BLaER1 (cell line): ENCODE measurements around the gene IRX4.

Experiments used
- H3K27ac ChIP-seq: shearing (Covaris generic); formaldehyde crosslinking; 2 replicates; pipeline ENCODE4 v1.8.1; 2022
- H3K27me3 ChIP-seq: shearing (Covaris generic); formaldehyde crosslinking; 2 replicates; pipeline ENCODE4 v1.8.1; 2022
- H3K36me3 ChIP-seq: shearing (Covaris generic); formaldehyde crosslinking; 2 replicates; pipeline ENCODE4 v1.8.1; 2022
- H3K4me1 ChIP-seq: shearing (Covaris generic); formaldehyde crosslinking; 2 replicates; pipeline ENCODE4 v1.8.1; 2022
- H3K4me2 ChIP-seq: shearing (Covaris generic); formaldehyde crosslinking; 2 replicates; pipeline ENCODE4 v1.8.1; 2022
- H3K4me3 ChIP-seq: shearing (Covaris generic); formaldehyde crosslinking; 2 replicates; pipeline ENCODE4 v1.8.1; 2022
- H3K9ac ChIP-seq: shearing (Covaris generic); formaldehyde crosslinking; 2 replicates; pipeline ENCODE4 v1.8.1; 2022
- H3K9me3 ChIP-seq: shearing (Covaris generic); formaldehyde crosslinking; 2 replicates; pipeline ENCODE4 v1.8.1; 2022
- H4K20me1 ChIP-seq: shearing (Covaris generic); formaldehyde crosslinking; 2 replicates; pipeline ENCODE4 v1.8.1; 2022
- Cebpa-rat ChIP-seq: shearing (Covaris generic); IDR thresholded peaks from 2 replicates; pipeline ENCODE4 v1.8.1; 2022

Gene IRX4

GRCh38 chr5:1842004-1842819 is 40.5 kb downstream of the IRX4 start:
- Histone ChIP-seq H3K27me3 (peaks cover 12% of the 10 kb centered on the region; the same call in 1 of the 2 replicates), H3K9me3 (no peaks in the 10 kb centered on the region), H4K20me1 (no peaks in the 10 kb centered on the region), H3K4me2 (no peak overlapping the region), H3K9ac (no peak overlapping the region), H3K4me1 (peaks cover 28% of the 10 kb centered on the region), H3K4me3 (no peak overlapping the region), H3K27ac (no peak overlapping the region), H3K36me3 (no peaks in the 10 kb centered on the region)
- no peak for TF ChIP-seq Cebpa-rat

DNA sequence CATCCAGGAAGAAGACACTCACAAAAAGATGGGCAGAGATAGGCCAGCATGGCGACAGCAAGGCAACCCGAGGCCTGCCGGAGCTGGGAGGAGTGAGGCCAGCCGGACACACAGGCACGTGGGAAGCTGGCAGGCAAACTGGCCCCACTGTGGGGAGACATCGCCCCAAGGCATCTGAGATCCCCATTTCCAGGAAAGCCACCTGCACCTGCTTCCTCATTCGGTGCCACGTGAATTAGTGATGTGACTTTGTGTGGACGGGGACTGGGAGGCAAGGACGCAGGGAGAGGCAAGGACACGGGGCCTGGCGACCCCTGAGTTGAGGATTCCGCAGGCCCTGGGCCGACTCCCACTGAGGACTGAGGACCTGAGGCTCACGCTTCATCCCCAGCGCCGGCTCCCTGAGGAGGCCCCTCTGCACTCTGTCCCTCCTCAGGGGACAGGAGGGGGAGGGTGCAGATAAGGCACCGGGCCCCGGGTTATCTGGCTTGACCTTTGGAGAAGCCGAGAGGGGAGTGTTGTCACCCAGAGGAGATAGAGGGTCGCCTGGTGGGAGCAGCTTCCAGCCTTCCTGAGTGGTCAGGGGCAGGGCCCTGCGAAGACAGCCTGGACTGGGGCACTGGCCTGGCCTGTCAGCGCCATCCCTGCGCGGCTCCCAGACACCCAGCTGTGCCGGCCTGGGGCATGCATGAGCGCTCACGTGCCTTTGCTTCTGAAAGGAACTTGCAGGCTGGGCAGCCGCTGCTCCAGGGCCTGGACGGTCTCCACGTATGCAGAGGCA is 41.8 kb downstream of the IRX4 start:
- no peaks in the 10 kb centered on the region for H3K36me3 ChIP-seq
- H3K4me1 ChIP-seq = peaks cover 38% of the 10 kb centered on the region
- peaks cover 25% of the 10 kb centered on the region for H3K27me3 ChIP-seq
- no peak overlapping the region for H3K9ac ChIP-seq
- no peak overlapping the region for H3K4me3 ChIP-seq
- H3K27ac ChIP-seq = no peak overlapping the region
- H3K4me2 ChIP-seq = peak overlapping the region; percentile 57
- TF ChIP-seq Cebpa-rat = no peak
- no peaks in the 10 kb centered on the region for H3K9me3 ChIP-seq
- H4K20me1 ChIP-seq = no peaks in the 10 kb centered on the region

DNA sequence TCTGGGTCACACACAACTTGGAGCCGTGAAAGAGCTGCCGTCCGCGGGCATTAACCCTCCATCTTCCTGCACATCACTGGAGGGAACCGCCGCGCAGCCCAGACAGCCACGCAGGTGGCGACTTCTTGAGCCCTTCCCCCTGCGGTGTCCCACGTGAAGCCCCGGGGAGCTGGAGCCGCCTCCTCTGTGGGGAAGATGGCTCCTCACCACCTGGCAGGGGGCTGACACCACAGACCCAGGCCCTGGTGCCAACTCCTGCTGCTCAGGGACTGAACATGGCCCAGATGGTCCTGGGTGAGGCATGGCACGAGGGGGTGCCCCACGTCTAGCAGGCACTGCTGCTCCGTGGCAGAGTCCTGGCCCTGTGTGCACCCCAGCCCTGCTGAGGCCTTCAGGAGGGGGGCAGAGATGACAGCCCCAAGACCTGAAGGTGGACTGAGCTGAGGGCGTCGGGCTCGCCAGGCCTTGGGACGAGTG is 42.6 kb downstream of the IRX4 start:
- Histone ChIP-seq H3K4me1 (peaks cover 38% of the 10 kb centered on the region), H3K9me3 (no peaks in the 10 kb centered on the region), H3K27ac (no peak overlapping the region), H3K27me3 (peaks cover 25% of the 10 kb centered on the region), H3K9ac (no peak overlapping the region), H4K20me1 (no peaks in the 10 kb centered on the region), H3K36me3 (no peaks in the 10 kb centered on the region), H3K4me3 (no peak overlapping the region), H3K4me2 (no peak overlapping the region; the same call in 1 of the 2 replicates)
- no peak for TF ChIP-seq Cebpa-rat

DNA sequence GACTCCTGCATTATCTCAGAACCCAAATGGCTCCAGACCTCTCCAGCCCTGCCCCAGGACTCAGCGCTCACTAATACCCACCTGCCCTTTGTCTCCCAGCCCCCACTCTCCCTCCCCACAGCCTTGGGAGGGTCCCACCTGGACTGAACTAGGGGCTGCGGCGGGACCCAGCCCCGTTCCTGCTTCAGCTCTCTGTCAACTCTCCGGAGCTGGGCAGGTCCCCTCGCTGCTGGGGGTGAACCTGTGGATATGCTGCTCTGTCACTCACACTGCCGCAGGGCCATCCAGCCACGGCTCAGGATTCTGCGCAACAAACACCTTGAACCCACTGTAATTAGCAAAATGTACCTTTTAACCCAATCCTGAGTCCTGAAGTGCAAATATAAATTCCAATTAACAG is 44.7 kb downstream of the IRX4 start:
- H3K27me3 ChIP-seq = peaks cover 25% of the 10 kb centered on the region
- H3K4me3 ChIP-seq = no peak overlapping the region
- H3K9ac ChIP-seq = 0 out of 2 replicates have a peak overlapping the region, but pooled peaks have one; percentile 14
- H3K27ac ChIP-seq = no peak overlapping the region
- no peak overlapping the region; the same call in 1 of the 2 replicates for H3K4me2 ChIP-seq
- H3K4me1 ChIP-seq = peaks cover 31% of the 10 kb centered on the region
- H3K36me3 ChIP-seq = no peaks in the 10 kb centered on the region
- no peaks in the 10 kb centered on the region for H3K9me3 ChIP-seq
- no peaks in the 10 kb centered on the region for H4K20me1 ChIP-seq
- TF ChIP-seq Cebpa-rat = no peak

DNA sequence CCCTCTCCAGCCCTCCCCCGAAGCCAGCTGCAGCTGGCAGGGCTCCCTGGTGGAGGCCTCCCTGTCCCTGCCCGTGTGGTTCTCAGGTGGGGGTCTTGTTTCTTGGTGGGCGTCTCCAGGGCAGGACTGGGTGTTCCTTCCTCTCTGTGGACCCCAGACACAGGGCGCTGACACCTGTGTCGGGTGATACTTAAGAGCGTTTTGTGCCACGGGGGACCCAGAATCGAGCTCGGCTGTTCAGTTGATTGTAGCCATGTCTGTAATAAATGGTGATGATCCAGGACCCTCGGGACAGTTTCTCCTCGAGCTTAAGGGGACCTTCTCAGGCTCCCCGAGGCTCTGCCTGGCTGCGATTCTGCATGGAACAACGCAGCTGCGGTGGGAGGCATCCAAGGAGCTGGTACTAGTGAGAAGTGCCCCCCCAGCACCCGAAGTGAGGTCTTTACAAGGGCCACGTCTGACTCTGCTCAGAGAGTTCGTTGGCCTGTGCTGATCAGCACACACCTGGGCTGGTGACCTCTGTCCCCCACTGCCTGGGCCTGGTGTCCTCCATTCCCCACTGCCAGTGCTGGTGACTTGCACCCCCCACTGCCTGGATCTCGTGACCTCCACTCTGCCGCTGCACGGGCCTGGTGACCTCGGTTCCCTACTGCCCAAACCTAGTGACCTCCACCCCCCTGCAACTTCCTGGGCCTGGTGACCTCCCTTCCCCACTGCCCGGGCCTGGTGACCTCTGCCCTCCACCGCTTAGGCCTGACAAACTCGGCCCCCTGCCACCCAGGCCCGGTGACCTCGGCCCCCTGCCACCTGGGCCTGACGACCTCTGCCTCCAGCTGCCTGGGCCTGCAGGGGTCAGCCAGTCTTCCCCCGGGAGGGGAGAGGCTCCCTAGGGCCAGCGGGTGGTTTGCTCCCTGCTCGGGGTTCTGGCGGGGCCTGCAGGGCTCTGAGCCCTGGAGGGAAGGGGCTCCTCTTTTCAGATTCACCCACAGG is 45.5 kb downstream of the IRX4 start:
- Histone ChIP-seq H3K27ac (no peak overlapping the region), H3K27me3 (peaks cover 25% of the 10 kb centered on the region), H3K4me2 (peak overlapping the region; percentile 43), H4K20me1 (no peaks in the 10 kb centered on the region), H3K36me3 (no peaks in the 10 kb centered on the region), H3K9me3 (no peaks in the 10 kb centered on the region), H3K4me1 (peaks cover 39% of the 10 kb centered on the region), H3K9ac (0 out of 2 replicates have a peak overlapping the region, but pooled peaks have one; percentile 14), H3K4me3 (no peak overlapping the region)
- no peak for TF ChIP-seq Cebpa-rat

DNA sequence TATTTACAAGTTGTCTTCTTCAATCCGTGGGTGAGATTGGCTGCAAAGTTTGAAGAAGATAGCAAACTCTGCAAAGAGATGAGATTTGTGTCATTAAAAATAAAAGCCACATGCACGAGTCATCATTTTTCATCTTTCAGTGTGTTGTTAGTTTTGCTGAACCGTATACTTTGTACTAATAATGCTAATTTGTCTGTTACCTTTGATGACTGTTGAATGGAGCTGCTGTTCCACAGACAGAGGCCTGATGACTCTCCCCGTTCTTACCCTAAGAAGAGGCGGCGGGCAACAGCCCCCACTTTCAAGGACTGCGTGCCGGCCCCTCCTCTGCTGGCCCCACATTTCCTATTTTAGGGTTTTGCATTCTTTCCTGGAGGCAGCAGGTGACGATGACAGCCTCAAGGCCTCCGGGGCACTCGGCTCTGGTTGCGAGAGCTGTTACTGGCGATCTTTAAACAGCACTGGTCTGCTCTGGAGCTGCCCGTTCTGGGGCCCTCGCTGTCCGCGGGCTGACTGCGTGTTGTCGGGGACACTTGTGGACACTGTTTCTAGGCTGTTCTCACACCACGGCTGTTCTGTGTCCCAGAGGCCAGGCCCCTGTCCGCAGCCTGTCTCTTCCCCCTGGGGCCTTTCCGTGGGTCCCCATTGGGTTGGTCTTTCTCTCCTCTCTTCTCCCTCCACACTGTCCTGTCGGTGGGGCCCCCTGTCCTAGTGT is 46.4 kb downstream of the IRX4 start:
- Histone ChIP-seq H4K20me1 (no peaks in the 10 kb centered on the region), H3K27ac (no peak overlapping the region), H3K27me3 (peaks cover 25% of the 10 kb centered on the region), H3K4me3 (no peak overlapping the region), H3K9ac (no peak overlapping the region), H3K4me2 (peak overlapping the region; percentile 43; the same call in 1 of the 2 replicates), H3K36me3 (no peaks in the 10 kb centered on the region), H3K4me1 (peaks cover 44% of the 10 kb centered on the region), H3K9me3 (no peaks in the 10 kb centered on the region)
- TF ChIP-seq Cebpa-rat = no peak

DNA sequence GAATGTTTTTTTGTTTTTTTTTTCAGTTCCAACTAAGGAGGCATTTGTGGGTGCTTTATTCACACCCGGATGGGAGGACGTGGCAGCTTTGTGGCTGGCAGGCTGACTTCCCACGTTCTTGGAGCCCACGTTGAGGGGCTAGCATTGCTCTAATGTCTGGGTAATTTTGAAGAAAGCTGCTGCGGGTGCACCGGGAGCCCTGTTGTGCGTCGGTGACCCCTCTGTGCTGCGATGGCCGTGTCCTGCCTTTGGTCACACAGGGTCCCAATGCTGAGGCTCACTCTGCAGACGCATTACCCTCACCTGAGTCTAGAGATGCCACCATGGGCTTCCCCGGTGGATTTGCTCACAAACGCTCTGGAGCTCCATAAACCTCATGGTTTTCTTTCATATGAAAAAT is 47.3 kb downstream of the IRX4 start:
- Histone ChIP-seq H3K9me3 (no peaks in the 10 kb centered on the region), H3K36me3 (no peaks in the 10 kb centered on the region), H3K27me3 (peaks cover 20% of the 10 kb centered on the region), H4K20me1 (no peaks in the 10 kb centered on the region), H3K9ac (no peak overlapping the region), H3K4me2 (no peak overlapping the region), H3K4me1 (peaks cover 42% of the 10 kb centered on the region), H3K4me3 (no peak overlapping the region), H3K27ac (no peak overlapping the region)
- no peak for TF ChIP-seq Cebpa-rat

GRCh38 chr5:1834721-1835429 is 47.9 kb downstream of the IRX4 start:
- Histone ChIP-seq H3K9me3 (no peaks in the 10 kb centered on the region), H3K9ac (no peak overlapping the region), H3K4me1 (peaks cover 39% of the 10 kb centered on the region), H3K4me3 (no peak overlapping the region), H3K27ac (no peak overlapping the region), H3K27me3 (peaks cover 19% of the 10 kb centered on the region), H3K4me2 (no peak overlapping the region), H4K20me1 (no peaks in the 10 kb centered on the region), H3K36me3 (no peaks in the 10 kb centered on the region)
- TF ChIP-seq Cebpa-rat = no peak
